Esophagus squamous epithelium (tissue), 4 donors: ENCODE results near the gene CHAF1A.

ENCODE experiments used
- POLR2A ChIP-seq, 4 donors: fragments of 450-650 bp; IDR thresholded peaks; one replicate each; pipeline ENCODE4 v1.6.1; 2017; ENCODE audit warnings: antibody characterized with exemption in 4 of 4, mild to moderate bottlenecking in 4 of 4, moderate library complexity in 3 of 4
- TF ChIP-seq, protein P1 (sequence below), 6 experiments: fragments of 450-650 bp in 4 of 6; fragments of 200-600 bp in 2 of 6; sonication (generic) in 2 of 6; IDR thresholded peaks; one replicate each; pipeline ENCODE4 v1.5.1; 2016 to 2019; ENCODE audit warnings: antibody characterized with exemption in 6 of 6, mild to moderate bottlenecking in 4 of 6, moderate library complexity in 4 of 6

- TF ChIP-seq, protein P1, sequence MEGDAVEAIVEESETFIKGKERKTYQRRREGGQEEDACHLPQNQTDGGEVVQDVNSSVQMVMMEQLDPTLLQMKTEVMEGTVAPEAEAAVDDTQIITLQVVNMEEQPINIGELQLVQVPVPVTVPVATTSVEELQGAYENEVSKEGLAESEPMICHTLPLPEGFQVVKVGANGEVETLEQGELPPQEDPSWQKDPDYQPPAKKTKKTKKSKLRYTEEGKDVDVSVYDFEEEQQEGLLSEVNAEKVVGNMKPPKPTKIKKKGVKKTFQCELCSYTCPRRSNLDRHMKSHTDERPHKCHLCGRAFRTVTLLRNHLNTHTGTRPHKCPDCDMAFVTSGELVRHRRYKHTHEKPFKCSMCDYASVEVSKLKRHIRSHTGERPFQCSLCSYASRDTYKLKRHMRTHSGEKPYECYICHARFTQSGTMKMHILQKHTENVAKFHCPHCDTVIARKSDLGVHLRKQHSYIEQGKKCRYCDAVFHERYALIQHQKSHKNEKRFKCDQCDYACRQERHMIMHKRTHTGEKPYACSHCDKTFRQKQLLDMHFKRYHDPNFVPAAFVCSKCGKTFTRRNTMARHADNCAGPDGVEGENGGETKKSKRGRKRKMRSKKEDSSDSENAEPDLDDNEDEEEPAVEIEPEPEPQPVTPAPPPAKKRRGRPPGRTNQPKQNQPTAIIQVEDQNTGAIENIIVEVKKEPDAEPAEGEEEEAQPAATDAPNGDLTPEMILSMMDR (IDR thresholded peaks at IDR 0.05) = no peak
- no peak for TF ChIP-seq POLR2A (IDR thresholded peaks at IDR 0.05)
Observed at GRCh38 chr19:4488496-4488895, 86.1 kb downstream of the CHAF1A start.
